ENCODE data around the gene IFI35. TPM values are rescaled to one million over a fixed set of nuclear protein-coding genes. Genes with fewer than 3 reads are reported as not detected.

IFI35 gene
- total RNA-seq, 1 donor from 2014 or later, result 60.5 TPM

- Mint-ChIP-seq H3K36me3 (ENCODE audit: low read depth, unreplicated experiment) (peaks cover 16% of the 10 kb centered on the region), H3K4me3 (ENCODE audit: unreplicated experiment) (no peak overlapping the region), H3K4me1 (ENCODE audit: low read depth, unreplicated experiment) (peaks cover 14% of the 10 kb centered on the region), H3K27me3 (ENCODE audit: low read depth, unreplicated experiment) (no peaks in the 10 kb centered on the region), H3K9me3 (ENCODE audit: unreplicated experiment) (no peaks in the 10 kb centered on the region), H3K27ac (ENCODE audit: unreplicated experiment) (no peak overlapping the region)
- no peak overlapping the region for H3K4me3 ChIP-seq (ENCODE audit: insufficient read depth, low read depth, low read length)
- no peak overlapping the region for H2AFZ ChIP-seq (ENCODE audit: low read depth, low read length)
- FAIRE-seq (no peak), DNase-seq (ENCODE audit: low read depth) (no peak)
- no peak overlapping the region for H3K27ac ChIP-seq (ENCODE audit: low read depth, low read length)
- no peak overlapping the region for H3K9ac ChIP-seq (ENCODE audit: low read length)
- H3K27me3 ChIP-seq (ENCODE audit: insufficient read depth, low read length), result no peaks in the 10 kb centered on the region
- H3K79me2 ChIP-seq (ENCODE audit: insufficient read depth, low read length), result peaks cover 25% of the 10 kb centered on the region
- H3K4me1 ChIP-seq (ENCODE audit: insufficient read depth, low read length), result peaks cover 15% of the 10 kb centered on the region
- no peaks in the 10 kb centered on the region for H3K9me3 ChIP-seq (ENCODE audit: insufficient read depth, low read depth, low read length)
- H3K4me2 ChIP-seq (ENCODE audit: low read length), result no peak overlapping the region
- H4K20me1 ChIP-seq (ENCODE audit: insufficient read depth, low read length), result peaks cover 21% of the 10 kb centered on the region
- peaks cover 23% of the 10 kb centered on the region for H3K36me3 ChIP-seq (ENCODE audit: insufficient read depth, low read length)
- no peak for TF ChIP-seq EZH2 (IDR thresholded peaks at IDR 0.05; ENCODE audit: insufficient read depth, low read length)
- TF ChIP-seq, protein P1, sequence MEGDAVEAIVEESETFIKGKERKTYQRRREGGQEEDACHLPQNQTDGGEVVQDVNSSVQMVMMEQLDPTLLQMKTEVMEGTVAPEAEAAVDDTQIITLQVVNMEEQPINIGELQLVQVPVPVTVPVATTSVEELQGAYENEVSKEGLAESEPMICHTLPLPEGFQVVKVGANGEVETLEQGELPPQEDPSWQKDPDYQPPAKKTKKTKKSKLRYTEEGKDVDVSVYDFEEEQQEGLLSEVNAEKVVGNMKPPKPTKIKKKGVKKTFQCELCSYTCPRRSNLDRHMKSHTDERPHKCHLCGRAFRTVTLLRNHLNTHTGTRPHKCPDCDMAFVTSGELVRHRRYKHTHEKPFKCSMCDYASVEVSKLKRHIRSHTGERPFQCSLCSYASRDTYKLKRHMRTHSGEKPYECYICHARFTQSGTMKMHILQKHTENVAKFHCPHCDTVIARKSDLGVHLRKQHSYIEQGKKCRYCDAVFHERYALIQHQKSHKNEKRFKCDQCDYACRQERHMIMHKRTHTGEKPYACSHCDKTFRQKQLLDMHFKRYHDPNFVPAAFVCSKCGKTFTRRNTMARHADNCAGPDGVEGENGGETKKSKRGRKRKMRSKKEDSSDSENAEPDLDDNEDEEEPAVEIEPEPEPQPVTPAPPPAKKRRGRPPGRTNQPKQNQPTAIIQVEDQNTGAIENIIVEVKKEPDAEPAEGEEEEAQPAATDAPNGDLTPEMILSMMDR (IDR thresholded peaks at IDR 0.05; ENCODE audit: insufficient read depth, low read depth, low read length), result no peak
Measured at GRCh38 chr17:42985225-42985624, 21.4 kb upstream of the IFI35 start.

DNA sequence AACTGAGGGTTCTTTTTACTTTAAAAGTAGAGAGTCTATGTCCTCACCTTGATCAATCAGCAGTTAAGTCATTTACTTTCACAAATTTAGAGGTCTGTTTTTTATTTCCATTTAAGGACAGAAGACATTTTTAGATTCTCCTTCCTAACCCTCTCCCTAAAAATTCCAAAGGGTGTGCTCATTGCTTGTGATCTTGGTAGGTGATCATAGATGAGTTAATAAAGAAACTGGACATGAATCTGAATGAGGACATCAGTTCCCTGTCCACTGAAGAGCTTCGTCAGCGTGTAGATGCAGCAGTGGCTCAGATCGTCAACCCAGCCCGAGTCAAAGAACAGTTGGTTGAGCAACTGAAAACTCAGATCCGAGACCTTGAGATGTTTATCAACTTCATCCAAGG lies 17.4 kb upstream of the IFI35 start:
- no peak overlapping the region for H3K27ac Mint-ChIP-seq (ENCODE audit: unreplicated experiment)
- no peak for TF ChIP-seq EZH2 (IDR thresholded peaks at IDR 0.05; ENCODE audit: insufficient read depth, low read length)
- TF ChIP-seq, protein P1 (IDR thresholded peaks at IDR 0.05; ENCODE audit: insufficient read depth, low read depth, low read length), result no peak
- H3K27me3 Mint-ChIP-seq (ENCODE audit: low read depth, unreplicated experiment), result no peaks in the 10 kb centered on the region
- H3K36me3 ChIP-seq (ENCODE audit: insufficient read depth, low read length), result peaks cover 43% of the 10 kb centered on the region
- H2AFZ ChIP-seq (ENCODE audit: low read depth, low read length), result no peak overlapping the region
- H4K20me1 ChIP-seq (ENCODE audit: insufficient read depth, low read length), result peaks cover 3% of the 10 kb centered on the region
- peaks cover 7% of the 10 kb centered on the region for H3K4me1 ChIP-seq (ENCODE audit: insufficient read depth, low read length)
- H3K4me1 Mint-ChIP-seq (ENCODE audit: low read depth, unreplicated experiment), result peaks cover 12% of the 10 kb centered on the region
- no peaks in the 10 kb centered on the region for H3K9me3 ChIP-seq (ENCODE audit: insufficient read depth, low read depth, low read length)
- H3K4me3 Mint-ChIP-seq (ENCODE audit: unreplicated experiment), result no peak overlapping the region
- FAIRE-seq (no peak), DNase-seq (ENCODE audit: low read depth) (no peak)
- H3K79me2 ChIP-seq (ENCODE audit: insufficient read depth, low read length), result peaks cover 7% of the 10 kb centered on the region
- H3K9ac ChIP-seq (ENCODE audit: low read length), result no peak overlapping the region
- no peak overlapping the region for H3K4me2 ChIP-seq (ENCODE audit: low read length)
- no peak overlapping the region for H3K4me3 ChIP-seq (ENCODE audit: insufficient read depth, low read depth, low read length)
- peaks cover 19% of the 10 kb centered on the region for H3K36me3 Mint-ChIP-seq (ENCODE audit: low read depth, unreplicated experiment)
- H3K27me3 ChIP-seq (ENCODE audit: insufficient read depth, low read length), result no peaks in the 10 kb centered on the region
- no peaks in the 10 kb centered on the region for H3K9me3 Mint-ChIP-seq (ENCODE audit: unreplicated experiment)
- no peak overlapping the region for H3K27ac ChIP-seq (ENCODE audit: low read depth, low read length)

- peak overlapping the region; percentile 12 for H3K27ac Mint-ChIP-seq (ENCODE audit: unreplicated experiment)
- Histone ChIP-seq H3K79me2 (ENCODE audit: insufficient read depth, low read length) (peaks cover 7% of the 10 kb centered on the region), H3K9ac (ENCODE audit: low read length) (no peak overlapping the region), H3K36me3 (ENCODE audit: insufficient read depth, low read length) (peaks cover 43% of the 10 kb centered on the region), H4K20me1 (ENCODE audit: insufficient read depth, low read length) (no peaks in the 10 kb centered on the region), H3K27ac (ENCODE audit: low read depth, low read length) (peak overlapping the region; percentile 4), H3K27me3 (ENCODE audit: insufficient read depth, low read length) (no peaks in the 10 kb centered on the region), H3K4me3 (ENCODE audit: insufficient read depth, low read depth, low read length) (no peak overlapping the region), H3K9me3 (ENCODE audit: insufficient read depth, low read depth, low read length) (no peaks in the 10 kb centered on the region), H3K4me2 (ENCODE audit: low read length) (peak overlapping the region; percentile 6), H3K4me1 (ENCODE audit: insufficient read depth, low read length) (peaks cover 7% of the 10 kb centered on the region), H2AFZ (ENCODE audit: low read depth, low read length) (no peak overlapping the region)
- H3K4me3 Mint-ChIP-seq (ENCODE audit: unreplicated experiment), result no peak overlapping the region
- H3K4me1 Mint-ChIP-seq (ENCODE audit: low read depth, unreplicated experiment), result peaks cover 12% of the 10 kb centered on the region
- FAIRE-seq (no peak), DNase-seq (ENCODE audit: low read depth) (peak; percentile 19)
- no peaks in the 10 kb centered on the region for H3K9me3 Mint-ChIP-seq (ENCODE audit: unreplicated experiment)
- H3K36me3 Mint-ChIP-seq (ENCODE audit: low read depth, unreplicated experiment), result peaks cover 24% of the 10 kb centered on the region
- no peak for TF ChIP-seq EZH2 (IDR thresholded peaks at IDR 0.05; ENCODE audit: insufficient read depth, low read length)
- TF ChIP-seq, protein P1 (IDR thresholded peaks at IDR 0.05; ENCODE audit: insufficient read depth, low read depth, low read length), result no peak
- no peaks in the 10 kb centered on the region for H3K27me3 Mint-ChIP-seq (ENCODE audit: low read depth, unreplicated experiment)
Measured at GRCh38 chr17:42989726-42990652, 16.6 kb upstream of the IFI35 start.
